H9 (cell line): Measurements from ENCODE around the gene FGD6. TPM values are rescaled to one million over a fixed set of nuclear protein-coding genes. Genes with fewer than 3 reads are reported as not detected.

ENCODE experiments used
- DNase-seq: peaks from one replicate; pipeline ENCODE4 v3.0.0-alpha.2; 2017
- H2AFZ ChIP-seq: one replicate; pipeline ENCODE4 v1.6.1; 2013; ENCODE audit warnings: mild to moderate bottlenecking, low read length, control low read depth, moderate library complexity
- H2AK5ac ChIP-seq: 2 replicates; pipeline ENCODE4 v1.6.1; 2013; ENCODE audit warnings: low read length, control low read depth, mixed read lengths; ENCODE audit not compliant: insufficient read length
- H2BK120ac ChIP-seq: one replicate; pipeline ENCODE4 v1.6.1; 2013; ENCODE audit warnings: low read depth, mild to moderate bottlenecking, low read length, control low read depth, inconsistent platforms; ENCODE audit not compliant: poor library complexity, severe bottlenecking
- H2BK12ac ChIP-seq: 2 replicates; pipeline ENCODE4 v1.6.1; 2013; ENCODE audit warnings: low read length, control low read depth, mixed read lengths, low read depth; ENCODE audit not compliant: insufficient read length
- H2BK15ac ChIP-seq: 2 replicates; pipeline ENCODE4 v1.6.1; 2013; ENCODE audit warnings: low read depth, low read length, control low read depth
- H2BK20ac ChIP-seq: one replicate; pipeline ENCODE4 v1.6.1; 2013; ENCODE audit warnings: low read depth, mild to moderate bottlenecking, low read length, control low read depth, inconsistent platforms; ENCODE audit not compliant: poor library complexity, severe bottlenecking
- H2BK5ac ChIP-seq: 2 replicates; pipeline ENCODE4 v1.6.1; 2013; ENCODE audit warnings: low read length, control low read depth, mixed read lengths; ENCODE audit not compliant: insufficient read length
- H3K14ac ChIP-seq: 2 replicates; pipeline ENCODE4 v1.6.1; 2013; ENCODE audit warnings: low read length, control low read depth; ENCODE audit not compliant: insufficient read depth
- H3K18ac ChIP-seq: 2 replicates; pipeline ENCODE4 v1.6.1; 2013; ENCODE audit warnings: low read depth, mild to moderate bottlenecking, mixed read lengths, low read length, control low read depth; ENCODE audit not compliant: insufficient read length
- H3K23ac ChIP-seq: 2 replicates; pipeline ENCODE4 v1.6.1; 2013; ENCODE audit warnings: low read length, control low read depth, mixed read lengths, low read depth; ENCODE audit not compliant: insufficient read length
- H3K23me2 ChIP-seq: 2 replicates; pipeline ENCODE4 v1.6.1; 2013; ENCODE audit warnings: low read depth, mild to moderate bottlenecking, mixed read lengths, low read length, control low read depth; ENCODE audit not compliant: insufficient read length, poor library complexity, severe bottlenecking
- H3K27ac ChIP-seq: 2 replicates; pipeline ENCODE4 v1.5.1; 2013; ENCODE audit warnings: low read length, control low read depth, mixed read lengths, low read depth; ENCODE audit not compliant: insufficient read length
- H3K27me3 ChIP-seq: 2 replicates; pipeline ENCODE4 v1.6.1; 2013; ENCODE audit warnings: low read length, control low read depth, inconsistent platforms; ENCODE audit not compliant: insufficient read depth
- H3K4ac ChIP-seq: 2 replicates; pipeline ENCODE4 v1.6.1; 2013; ENCODE audit warnings: low read depth, mild to moderate bottlenecking, control low read depth, inconsistent platforms, low read length, moderate library complexity
- H3K4me1 ChIP-seq: 2 replicates; pipeline ENCODE4 v1.6.1; 2013; ENCODE audit warnings: low read length, control low read depth, inconsistent platforms; ENCODE audit not compliant: insufficient read depth
- H3K4me2 ChIP-seq: 2 replicates; pipeline ENCODE4 v1.6.1; 2013; ENCODE audit warnings: low read length, control low read depth, mixed read lengths; ENCODE audit not compliant: insufficient read length, insufficient read depth
- H3K56ac ChIP-seq: 2 replicates; pipeline ENCODE4 v1.6.1; 2013; ENCODE audit warnings: low read depth, mild to moderate bottlenecking, mixed read lengths, low read length, control low read depth; ENCODE audit not compliant: insufficient read length
- H3K79me1 ChIP-seq: 2 replicates; pipeline ENCODE4 v1.6.1; 2013; ENCODE audit warnings: low read depth, mild to moderate bottlenecking, moderate library complexity, low read length, control low read depth, inconsistent platforms; ENCODE audit not compliant: insufficient read depth, poor library complexity, severe bottlenecking
- H3K79me2 ChIP-seq: 2 replicates; pipeline ENCODE4 v1.6.1; 2013; ENCODE audit warnings: low read length, control low read depth, inconsistent platforms; ENCODE audit not compliant: insufficient read depth
- H3K9ac ChIP-seq: 2 replicates; pipeline ENCODE4 v1.6.1; 2013; ENCODE audit warnings: low read length, control low read depth, mixed read lengths; ENCODE audit not compliant: insufficient read length; ENCODE audit errors: extremely low read depth
- H3K9me3 ChIP-seq: one replicate; pipeline ENCODE4 v1.6.1; 2013; ENCODE audit warnings: low read depth, low read length, inconsistent platforms; ENCODE audit not compliant: control insufficient read depth
- H3T11ph ChIP-seq: one replicate; pipeline ENCODE4 v1.6.1; 2013; ENCODE audit warnings: mild to moderate bottlenecking, low read length, control low read depth, inconsistent platforms
- H4K20me1 ChIP-seq: one replicate; pipeline ENCODE4 v1.6.1; 2013; ENCODE audit not compliant: control insufficient read depth, insufficient read length, insufficient read depth
- H4K5ac ChIP-seq: 2 replicates; pipeline ENCODE4 v1.6.1; 2013; ENCODE audit warnings: low read depth, mild to moderate bottlenecking, mixed read lengths, low read length, control low read depth; ENCODE audit not compliant: insufficient read length
- H4K8ac ChIP-seq: replicated peaks from 2 replicates; pipeline ENCODE4 v1.6.1; 2013; ENCODE audit warnings: low read length, control low read depth, mixed read lengths, low read depth; ENCODE audit not compliant: insufficient read length
- H4K91ac ChIP-seq: 2 replicates; pipeline ENCODE4 v1.6.1; 2013; ENCODE audit warnings: low read depth, mild to moderate bottlenecking, moderate library complexity, mixed read lengths, low read length, control low read depth; ENCODE audit not compliant: insufficient read length
- H3K27ac Mint-ChIP-seq, 3 experiments: 2 replicates in 2 of 3; 3 replicates in 1 of 3; pipeline ENCODE4 v1.8.0; 2020 to 2021; ENCODE audit warnings: mixed read lengths in 3 of 3, mild to moderate bottlenecking in 1 of 3, moderate library complexity in 1 of 3
- H3K27me3 Mint-ChIP-seq: 2 replicates; pipeline ENCODE4 v1.8.0; 2021; ENCODE audit warnings: low read depth, mild to moderate bottlenecking, moderate library complexity, mixed read lengths
- H3K36me3 Mint-ChIP-seq, 3 experiments: 2 replicates in 2 of 3; 3 replicates in 1 of 3; pipeline ENCODE4 v1.8.0; 2020 to 2021; ENCODE audit warnings: low read depth in 3 of 3, mixed read lengths in 3 of 3; ENCODE audit not compliant: insufficient read depth in 1 of 3
- H3K4me1 Mint-ChIP-seq, 2 experiments: 2 replicates each; pipeline ENCODE4 v1.8.0; 2020; ENCODE audit warnings: mixed read lengths in 2 of 2
- H3K4me3 Mint-ChIP-seq, 2 experiments: 2 replicates in 1 of 2; 3 replicates in 1 of 2; pipeline ENCODE4 v1.8.0; 2020 to 2021; ENCODE audit warnings: mild to moderate bottlenecking in 2 of 2, mixed read lengths in 2 of 2, moderate library complexity in 1 of 2
- H3K9me3 Mint-ChIP-seq, 2 experiments: 2 replicates in 1 of 2; 3 replicates in 1 of 2; pipeline ENCODE4 v1.8.0; 2020; ENCODE audit warnings: mild to moderate bottlenecking in 2 of 2, mixed read lengths in 2 of 2, moderate library complexity in 1 of 2
- WGBS: extraction: QIAGEN DNeasy Blood & Tissue Kit; methylation state at CpG from one replicate; pipeline ENCODE4 v1.1.7; 2013; ENCODE audit warnings: missing lambda C conversion rate, low lambda C conversion rate, mixed read lengths; ENCODE audit not compliant: insufficient read length; ENCODE audit errors: extremely low coverage; 5-methylcytosine and 5-hydroxymethylcytosine counted together
- total RNA-seq: library from RNA; stranded (reverse); gene quantifications from 2 replicates; pipeline ENCODE4 v1.2.1, GENCODE V29; 2021
- TF ChIP-seq, protein P1 (sequence below): fragments of 200-600 bp; sonication (generic); conservative IDR thresholded peaks from 3 replicates; pipeline ENCODE4 v1.8.0; 2021; ENCODE audit warnings: antibody characterized with exemption, mild to moderate bottlenecking

Gene FGD6
- total RNA-seq, 1 experiment from 2014 or later: 39.5 TPM

- no peak overlapping the region for H3T11ph ChIP-seq
- H4K5ac ChIP-seq: no peak overlapping the region
- no peak overlapping the region for H2BK20ac ChIP-seq
- H2BK15ac ChIP-seq: no peak overlapping the region
- Mint-ChIP-seq H3K9me3 (no peaks in the 10 kb centered on the region), H3K27me3 (no peaks in the 10 kb centered on the region), H3K4me3 (no peak overlapping the region), H3K4me1 (peaks cover 30 to 33% of the 10 kb centered on the region in 2 experiments), H3K36me3 (peaks cover 12 to 43% (median 38%) of the 10 kb centered on the region in 3 experiments; a peak in 6 of 7 replicates), H3K27ac (peak overlapping the region in 2 of 3 experiments; percentile 69 to 89; a peak in 4 of 7 replicates)
- no peak overlapping the region for H2AFZ ChIP-seq
- H3K27me3 ChIP-seq: no peaks in the 10 kb centered on the region
- peaks cover 2% of the 10 kb centered on the region; the same call in 1 of the 2 replicates for H3K4me1 ChIP-seq
- H2BK120ac ChIP-seq: no peak overlapping the region
- H3K23ac ChIP-seq: no peak overlapping the region
- no peak overlapping the region for H2AK5ac ChIP-seq
- H3K4me2 ChIP-seq: no peak overlapping the region
- H3K14ac ChIP-seq: no peak overlapping the region
- H3K79me1 ChIP-seq: no peaks in the 10 kb centered on the region
- no peak overlapping the region for H4K8ac ChIP-seq
- H3K23me2 ChIP-seq: no peaks in the 10 kb centered on the region
- no peak overlapping the region for H3K56ac ChIP-seq
- TF ChIP-seq, protein P1, sequence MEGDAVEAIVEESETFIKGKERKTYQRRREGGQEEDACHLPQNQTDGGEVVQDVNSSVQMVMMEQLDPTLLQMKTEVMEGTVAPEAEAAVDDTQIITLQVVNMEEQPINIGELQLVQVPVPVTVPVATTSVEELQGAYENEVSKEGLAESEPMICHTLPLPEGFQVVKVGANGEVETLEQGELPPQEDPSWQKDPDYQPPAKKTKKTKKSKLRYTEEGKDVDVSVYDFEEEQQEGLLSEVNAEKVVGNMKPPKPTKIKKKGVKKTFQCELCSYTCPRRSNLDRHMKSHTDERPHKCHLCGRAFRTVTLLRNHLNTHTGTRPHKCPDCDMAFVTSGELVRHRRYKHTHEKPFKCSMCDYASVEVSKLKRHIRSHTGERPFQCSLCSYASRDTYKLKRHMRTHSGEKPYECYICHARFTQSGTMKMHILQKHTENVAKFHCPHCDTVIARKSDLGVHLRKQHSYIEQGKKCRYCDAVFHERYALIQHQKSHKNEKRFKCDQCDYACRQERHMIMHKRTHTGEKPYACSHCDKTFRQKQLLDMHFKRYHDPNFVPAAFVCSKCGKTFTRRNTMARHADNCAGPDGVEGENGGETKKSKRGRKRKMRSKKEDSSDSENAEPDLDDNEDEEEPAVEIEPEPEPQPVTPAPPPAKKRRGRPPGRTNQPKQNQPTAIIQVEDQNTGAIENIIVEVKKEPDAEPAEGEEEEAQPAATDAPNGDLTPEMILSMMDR: no peak
- H3K18ac ChIP-seq: no peak overlapping the region
- no peak for DNase-seq
- H2BK5ac ChIP-seq: no peak overlapping the region
- H3K9me3 ChIP-seq: no peaks in the 10 kb centered on the region
- WGBS: no CpG with 5 or more reads among the region's 7 CpGs
- H4K91ac ChIP-seq: no peak overlapping the region
- H2BK12ac ChIP-seq: no peak overlapping the region
- H4K20me1 ChIP-seq: no peaks in the 10 kb centered on the region
- no peak overlapping the region for H3K4ac ChIP-seq
- no peak overlapping the region for H3K9ac ChIP-seq
- no peak overlapping the region for H3K27ac ChIP-seq
- H3K79me2 ChIP-seq: no peaks in the 10 kb centered on the region
Measured at GRCh38 chr12:95115641-95116040, 101.6 kb downstream of the FGD6 start.
